Measurements from ENCODE around the gene MEIKIN. TPM values are rescaled to one million over a fixed set of nuclear protein-coding genes. Genes with fewer than 3 reads are reported as not detected.

MEIKIN gene
- total and polyA plus RNA-seq, 2 of the 8 experiments (the other 6 are each of a cell fraction or from before 2014, with no cell fraction given): not detected

GRCh38 chr5:131790550-131790949 lies 154.9 kb downstream of the MEIKIN start (continued):
- TF ChIP-seq SUZ12 (IDR thresholded peaks at IDR 0.05; ENCODE audit: low read length): no peak
